Glutamatergic neuron (in vitro differentiated cells): ENCODE data around the gene CCDC92. TPM values are rescaled to one million over a fixed set of nuclear protein-coding genes. Genes with fewer than 3 reads are reported as not detected.

ENCODE experiments used
- DNase-seq: peaks from one replicate; pipeline ENCODE4 v3.0.0; 2022
- H3K27ac Mint-ChIP-seq: one replicate; pipeline ENCODE4 v1.8.0; 2020; ENCODE audit warnings: mild to moderate bottlenecking, mixed read lengths, inconsistent platforms; ENCODE audit not compliant: unreplicated experiment
- H3K27me3 Mint-ChIP-seq: one replicate; pipeline ENCODE4 v1.8.0; 2020; ENCODE audit warnings: mild to moderate bottlenecking, moderate library complexity, mixed read lengths, inconsistent platforms; ENCODE audit not compliant: unreplicated experiment
- H3K36me3 Mint-ChIP-seq: one replicate; pipeline ENCODE4 v1.8.0; 2020; ENCODE audit warnings: mild to moderate bottlenecking, mixed read lengths, inconsistent platforms; ENCODE audit not compliant: unreplicated experiment
- H3K4me1 Mint-ChIP-seq: one replicate; pipeline ENCODE4 v1.8.0; 2020; ENCODE audit warnings: mild to moderate bottlenecking, low read depth, mixed read lengths, inconsistent platforms; ENCODE audit not compliant: unreplicated experiment
- H3K4me3 Mint-ChIP-seq: one replicate; pipeline ENCODE4 v1.8.0; 2020; ENCODE audit warnings: mild to moderate bottlenecking, mixed read lengths, inconsistent platforms; ENCODE audit not compliant: unreplicated experiment
- H3K9me3 Mint-ChIP-seq: one replicate; pipeline ENCODE4 v1.8.0; 2020; ENCODE audit warnings: mild to moderate bottlenecking, moderate library complexity, mixed read lengths, inconsistent platforms; ENCODE audit not compliant: unreplicated experiment
- total RNA-seq: library from RNA; stranded (reverse); fragmentation: NEBNext Ultra II Directional; extraction: Animal tissue kit (Norgen Biotek cat#: 25700); gene quantifications from one replicate; pipeline ENCODE4 v1.2.1, GENCODE V29; 2021; ENCODE audit not compliant: unreplicated experiment
- TF ChIP-seq, protein P1 (sequence below): fragments of 200-600 bp; sonication (generic); IDR thresholded peaks from one replicate; pipeline ENCODE4 v1.5.0; 2021; ENCODE audit not compliant: partially characterized antibody, unreplicated experiment

Gene CCDC92
- total RNA-seq, 1 donor from 2014 or later: 96.2 TPM

DNA sequence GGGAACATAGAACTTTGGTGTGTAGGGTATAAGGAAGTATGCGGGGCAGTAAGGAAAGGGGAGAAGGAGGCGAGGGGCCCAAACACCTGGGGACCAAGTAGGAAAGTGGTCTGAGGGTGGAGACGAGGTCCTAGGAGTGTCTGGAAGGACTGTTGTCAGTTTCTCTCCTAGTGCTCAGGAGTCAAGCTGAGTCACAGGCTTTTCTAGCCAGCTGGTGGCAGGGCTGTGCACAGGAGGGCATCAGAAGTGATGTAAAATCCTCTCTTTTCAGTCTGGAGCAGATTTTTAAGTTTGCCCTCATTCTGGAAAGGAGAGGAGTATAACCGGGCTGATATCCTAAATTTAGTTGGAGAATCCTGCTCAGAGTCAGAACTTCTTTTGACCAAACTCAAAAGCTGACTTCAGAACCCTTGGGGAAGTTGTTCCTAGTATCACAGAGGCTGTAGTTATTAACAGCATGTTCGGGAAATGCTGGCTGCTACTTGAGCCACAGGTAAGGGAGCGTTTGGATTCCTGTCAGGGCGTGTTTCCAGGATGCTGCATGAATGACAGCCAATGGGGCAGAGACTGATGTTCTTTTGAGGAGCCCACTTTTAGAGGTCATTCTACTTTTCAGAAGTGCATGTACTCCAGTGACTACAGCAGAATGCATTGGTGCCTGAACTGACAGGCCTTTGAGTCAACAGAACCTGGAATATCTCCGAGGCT is 19.6 kb upstream of the CCDC92 start:
- TF ChIP-seq, protein P1, sequence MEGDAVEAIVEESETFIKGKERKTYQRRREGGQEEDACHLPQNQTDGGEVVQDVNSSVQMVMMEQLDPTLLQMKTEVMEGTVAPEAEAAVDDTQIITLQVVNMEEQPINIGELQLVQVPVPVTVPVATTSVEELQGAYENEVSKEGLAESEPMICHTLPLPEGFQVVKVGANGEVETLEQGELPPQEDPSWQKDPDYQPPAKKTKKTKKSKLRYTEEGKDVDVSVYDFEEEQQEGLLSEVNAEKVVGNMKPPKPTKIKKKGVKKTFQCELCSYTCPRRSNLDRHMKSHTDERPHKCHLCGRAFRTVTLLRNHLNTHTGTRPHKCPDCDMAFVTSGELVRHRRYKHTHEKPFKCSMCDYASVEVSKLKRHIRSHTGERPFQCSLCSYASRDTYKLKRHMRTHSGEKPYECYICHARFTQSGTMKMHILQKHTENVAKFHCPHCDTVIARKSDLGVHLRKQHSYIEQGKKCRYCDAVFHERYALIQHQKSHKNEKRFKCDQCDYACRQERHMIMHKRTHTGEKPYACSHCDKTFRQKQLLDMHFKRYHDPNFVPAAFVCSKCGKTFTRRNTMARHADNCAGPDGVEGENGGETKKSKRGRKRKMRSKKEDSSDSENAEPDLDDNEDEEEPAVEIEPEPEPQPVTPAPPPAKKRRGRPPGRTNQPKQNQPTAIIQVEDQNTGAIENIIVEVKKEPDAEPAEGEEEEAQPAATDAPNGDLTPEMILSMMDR: no peak
- Mint-ChIP-seq H3K27me3 (no peaks in the 10 kb centered on the region), H3K36me3 (peaks cover 6% of the 10 kb centered on the region), H3K9me3 (peaks cover 5% of the 10 kb centered on the region), H3K4me3 (no peak overlapping the region), H3K27ac (no peak overlapping the region), H3K4me1 (peaks cover 29% of the 10 kb centered on the region)
- no peak for DNase-seq

DNA sequence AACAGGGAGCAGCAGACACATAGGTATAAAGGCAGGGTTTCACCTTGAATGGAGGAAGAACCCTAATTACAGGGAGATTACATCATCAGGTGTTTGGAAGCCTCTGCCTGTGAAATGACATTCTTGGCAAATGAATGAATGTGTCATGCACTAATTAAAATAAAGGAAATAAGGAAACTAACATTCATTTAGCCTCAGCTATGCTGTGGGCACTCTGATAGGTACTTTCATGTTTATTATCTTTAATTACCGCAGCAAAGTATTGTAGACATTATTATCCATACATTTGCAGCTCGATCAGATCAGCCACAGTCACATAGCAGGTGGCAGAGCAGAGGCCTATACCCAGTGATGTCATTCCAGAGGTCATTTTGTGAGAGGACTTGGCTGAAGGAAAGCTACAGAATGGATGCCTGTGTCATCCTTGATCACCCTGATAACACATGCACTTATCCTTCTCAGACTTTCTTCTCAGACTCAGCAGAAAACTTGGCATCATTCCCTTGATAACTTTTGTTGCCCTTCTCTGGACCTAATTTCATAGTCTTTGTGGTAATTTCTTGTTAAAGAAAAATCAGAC is 18.8 kb upstream of the CCDC92 start:
- Mint-ChIP-seq H3K9me3 (peaks cover 5% of the 10 kb centered on the region), H3K27ac (no peak overlapping the region), H3K36me3 (peaks cover 6% of the 10 kb centered on the region), H3K27me3 (no peaks in the 10 kb centered on the region), H3K4me1 (peaks cover 33% of the 10 kb centered on the region), H3K4me3 (no peak overlapping the region)
- TF ChIP-seq, protein P1: no peak
- no peak for DNase-seq

DNA sequence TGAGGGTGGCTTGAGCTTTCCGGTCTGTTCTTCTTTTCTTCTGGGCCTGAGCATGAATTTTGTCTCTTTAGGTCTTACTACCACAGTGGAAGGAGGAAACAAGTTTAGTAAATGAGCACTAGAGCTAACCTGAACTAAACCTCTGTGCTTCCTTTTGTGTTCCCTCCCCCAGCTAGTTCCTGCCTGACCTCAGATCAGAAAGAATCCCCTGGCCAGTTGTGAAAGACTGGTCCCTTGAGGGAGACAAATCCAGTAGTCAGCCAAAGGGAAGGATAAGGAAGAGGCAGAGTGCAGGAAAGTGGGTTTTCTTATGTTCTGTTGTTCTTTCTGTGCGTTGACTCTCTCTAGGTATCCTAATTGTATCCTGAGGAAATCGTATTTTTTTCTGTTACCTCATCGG is 17.9 kb upstream of the CCDC92 start:
- peak overlapping the region; percentile 1 for H3K4me3 Mint-ChIP-seq
- no peak for DNase-seq
- TF ChIP-seq, protein P1: no peak
- no peak overlapping the region for H3K27ac Mint-ChIP-seq
- peaks cover 6% of the 10 kb centered on the region for H3K36me3 Mint-ChIP-seq
- H3K9me3 Mint-ChIP-seq: peaks cover 5% of the 10 kb centered on the region
- peaks cover 36% of the 10 kb centered on the region for H3K4me1 Mint-ChIP-seq
- H3K27me3 Mint-ChIP-seq: no peaks in the 10 kb centered on the region

DNA sequence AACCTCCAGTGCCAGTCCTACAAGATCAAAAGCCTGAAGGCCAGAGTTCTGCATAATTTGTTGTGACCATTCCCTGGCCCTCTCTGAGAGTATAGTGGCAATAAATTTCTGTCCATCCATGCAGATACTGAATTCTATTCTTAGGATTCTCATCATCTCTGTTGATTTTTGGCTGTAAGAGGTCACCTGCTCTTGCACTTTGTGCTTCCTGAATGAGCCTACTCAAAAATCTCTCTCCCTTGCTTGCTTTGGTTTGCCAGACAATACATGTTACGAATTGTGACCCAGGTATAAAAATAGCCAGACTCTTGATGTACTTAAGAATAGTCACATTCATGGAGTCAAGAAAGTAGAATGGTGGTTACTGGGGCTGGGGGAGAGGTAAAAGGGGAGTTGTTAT is 17.1 kb upstream of the CCDC92 start:
- no peak for DNase-seq
- no peak overlapping the region for H3K27ac Mint-ChIP-seq
- no peaks in the 10 kb centered on the region for H3K27me3 Mint-ChIP-seq
- peaks cover 6% of the 10 kb centered on the region for H3K36me3 Mint-ChIP-seq
- TF ChIP-seq, protein P1: no peak
- H3K9me3 Mint-ChIP-seq: peaks cover 6% of the 10 kb centered on the region
- H3K4me3 Mint-ChIP-seq: no peak overlapping the region
- peaks cover 44% of the 10 kb centered on the region for H3K4me1 Mint-ChIP-seq

DNA sequence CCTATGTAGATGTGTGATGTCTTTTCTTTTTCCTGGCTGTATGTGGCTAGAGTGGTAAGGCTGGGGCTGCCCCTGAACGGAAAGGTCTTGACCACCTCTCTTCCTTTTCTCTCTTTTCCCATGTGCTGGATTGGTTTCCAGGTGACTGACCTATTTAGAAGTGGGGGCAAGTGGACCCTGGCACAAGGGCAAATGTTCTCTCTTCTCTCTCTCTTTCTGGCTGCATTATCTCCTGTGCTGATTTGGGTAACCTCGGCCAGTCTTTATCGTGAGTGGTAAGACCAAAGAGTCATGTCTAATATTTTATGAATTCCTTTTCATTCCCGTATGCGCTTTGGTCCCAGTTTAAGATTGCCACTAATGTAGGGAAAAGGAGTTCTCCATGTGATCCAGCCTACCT is 16.5 kb upstream of the CCDC92 start:
- Mint-ChIP-seq H3K9me3 (peaks cover 10% of the 10 kb centered on the region), H3K36me3 (peaks cover 6% of the 10 kb centered on the region), H3K4me1 (peaks cover 46% of the 10 kb centered on the region), H3K27me3 (no peaks in the 10 kb centered on the region), H3K27ac (no peak overlapping the region), H3K4me3 (no peak overlapping the region)
- TF ChIP-seq, protein P1: no peak
- DNase-seq: no peak
